IMR-90 (cell line): Measurements from ENCODE around the gene CHN1. TPM values are rescaled to one million over a fixed set of nuclear protein-coding genes. Genes with fewer than 3 reads are reported as not detected.

Source experiments
- ATAC-seq: fragments of 200-7000 bp; cut with Tn5 transposase; 2 replicates; pipeline ENCODE4 v1.9.1; 2020; ENCODE audit warnings: low read depth, mild to moderate bottlenecking, moderate library complexity
- BruUV-seq: library from RNA; stranded (reverse); fragments of 400-500 nt; replicated peaks from 2 replicates; lab custom pipeline; 2021; lab: Mats Ljungman, UMichigan
- CTCF ChIA-PET: fragments of 300-600 bp; formaldehyde crosslinking; extraction: SDS; loops from one replicate; lab custom pipeline; 2021; ENCODE audit warnings: antibody characterized with exemption; lab: Yijun Ruan, JAX
- POLR2A ChIA-PET: fragments of 300-600 bp; sonication (Branson Sonifier 250); formaldehyde crosslinking; loops from one replicate; lab custom pipeline; 2022; ENCODE audit warnings: antibody characterized with exemption; ENCODE audit not compliant: unreplicated experiment; lab: Charles Lee
- DNase-seq: peaks from one replicate; pipeline ENCODE4 v3.0.0; 2013
- H2AFZ ChIP-seq: replicated peaks from 2 replicates; pipeline ENCODE3; 2013; ENCODE audit warnings: low read length, mild to moderate bottlenecking; ENCODE audit not compliant: poor library complexity
- H2AK5ac ChIP-seq: 2 replicates; pipeline ENCODE4 v1.6.1; 2013; ENCODE audit warnings: low read depth, low read length, inconsistent platforms
- H2AK9ac ChIP-seq: replicated peaks from 2 replicates; pipeline ENCODE3; 2013; ENCODE audit warnings: mild to moderate bottlenecking, low read depth, low read length, moderate library complexity; ENCODE audit not compliant: poor library complexity
- H2BK120ac ChIP-seq: 2 replicates; pipeline ENCODE4 v1.6.1; 2013; ENCODE audit warnings: low read depth, low read length, inconsistent platforms
- H2BK15ac ChIP-seq: 3 replicates; pipeline ENCODE4 v1.6.1; 2013; ENCODE audit warnings: low read depth, low read length, inconsistent platforms
- H2BK20ac ChIP-seq: 2 replicates; pipeline ENCODE4 v1.6.1; 2013; ENCODE audit warnings: low read depth, mild to moderate bottlenecking, inconsistent platforms, low read length, moderate library complexity
- H2BK5ac ChIP-seq: 2 replicates; pipeline ENCODE4 v1.6.1; 2013; ENCODE audit warnings: mild to moderate bottlenecking, low read depth, low read length, inconsistent platforms; ENCODE audit not compliant: poor library complexity, severe bottlenecking
- H3K14ac ChIP-seq: replicated peaks from 2 replicates; pipeline ENCODE4 v1.6.1; 2013; ENCODE audit warnings: low read depth, low read length, inconsistent platforms
- H3K18ac ChIP-seq: 2 replicates; pipeline ENCODE4 v1.6.1; 2013; ENCODE audit warnings: low read depth, low read length, control low read depth
- H3K23ac ChIP-seq: 2 replicates; pipeline ENCODE4 v1.6.1; 2013; ENCODE audit warnings: low read depth, low read length, inconsistent platforms
- H3K27ac ChIP-seq: 2 replicates; pipeline ENCODE4 v1.5.1; 2013; ENCODE audit warnings: mild to moderate bottlenecking, control low read depth, low read length; ENCODE audit not compliant: insufficient read depth
- H3K27me3 ChIP-seq: 2 replicates; pipeline ENCODE4 v1.6.1; 2013; ENCODE audit warnings: low read length; ENCODE audit not compliant: control insufficient read depth, insufficient read depth
- H3K36me3 ChIP-seq: 2 replicates; pipeline ENCODE4 v1.6.1; 2013; ENCODE audit warnings: low read length, mixed read lengths; ENCODE audit not compliant: control insufficient read depth, insufficient read depth
- H3K4ac ChIP-seq: 2 replicates; pipeline ENCODE4 v1.6.1; 2013; ENCODE audit warnings: low read depth, low read length, inconsistent platforms
- H3K4me1 ChIP-seq: 2 replicates; pipeline ENCODE4 v1.6.1; 2013; ENCODE audit warnings: low read length, mixed read lengths; ENCODE audit not compliant: control insufficient read depth, insufficient read depth
- H3K4me2 ChIP-seq: 2 replicates; pipeline ENCODE4 v1.6.1; 2013; ENCODE audit warnings: low read depth, mild to moderate bottlenecking, control low read depth, low read length, moderate library complexity
- H3K4me3 ChIP-seq: 2 replicates; pipeline ENCODE4 v1.5.1; 2013; ENCODE audit warnings: low read depth, mild to moderate bottlenecking, control low read depth, low read length, moderate library complexity; ENCODE audit not compliant: insufficient read depth
- H3K56ac ChIP-seq: 2 replicates; pipeline ENCODE4 v1.6.1; 2013; ENCODE audit warnings: low read length, inconsistent platforms; ENCODE audit not compliant: insufficient read depth; ENCODE audit errors: extremely low read depth
- H3K79me1 ChIP-seq, 2 experiments: 2 replicates each; pipeline ENCODE4 v1.6.1; 2013; ENCODE audit warnings: low read length in 2 of 2, inconsistent platforms in 1 of 2, low read depth in 1 of 2
- H3K9ac ChIP-seq: 2 replicates; pipeline ENCODE4 v1.6.1; 2013; ENCODE audit warnings: low read depth, low read length, control low read depth
- H3K9me1 ChIP-seq: 2 replicates; pipeline ENCODE4 v1.6.1; 2013; ENCODE audit warnings: low read length, inconsistent platforms; ENCODE audit not compliant: insufficient read depth
- H3K9me3 ChIP-seq: 2 replicates; pipeline ENCODE4 v1.6.1; 2013; ENCODE audit warnings: low read length; ENCODE audit not compliant: control insufficient read depth, insufficient read depth
- H4K20me1 ChIP-seq: 2 replicates; pipeline ENCODE4 v1.6.1; 2013; ENCODE audit warnings: low read length, inconsistent platforms; ENCODE audit not compliant: insufficient read depth
- H4K5ac ChIP-seq: 2 replicates; pipeline ENCODE4 v1.6.1; 2013; ENCODE audit warnings: mild to moderate bottlenecking, low read depth, low read length, control low read depth
- H4K8ac ChIP-seq, 2 experiments: 2 replicates each; pipeline ENCODE4 v1.6.1; 2013; ENCODE audit warnings: low read depth in 2 of 2, low read length in 2 of 2, control low read depth in 1 of 2, inconsistent platforms in 1 of 2
- H4K91ac ChIP-seq: 2 replicates; pipeline ENCODE4 v1.6.1; 2013; ENCODE audit warnings: low read depth, low read length, inconsistent platforms; ENCODE audit not compliant: insufficient read depth
- MAFK ChIP-seq: IDR thresholded peaks from 2 replicates; pipeline ENCODE4 v1.6.1; 2012; ENCODE audit warnings: low read depth, low read length, improper control_type of control experiment
- MAZ ChIP-seq: IDR thresholded peaks from 2 replicates; pipeline ENCODE4 v1.6.1; 2012; ENCODE audit warnings: low read depth, mild to moderate bottlenecking, low read length, improper control_type of control experiment, moderate library complexity, borderline replicate concordance
- RFX5 ChIP-seq: IDR thresholded peaks from 2 replicates; pipeline ENCODE4 v1.8.0; 2012; ENCODE audit warnings: low read depth, mild to moderate bottlenecking, low read length, moderate library complexity
- WGBS, 2 experiments: methylation state at CpG; one replicate each; pipeline versions ENCODE4 v1.1.5 to v1.1.7; 2013; ENCODE audit warnings: missing lambda C conversion rate in 2 of 2; ENCODE audit not compliant: insufficient read length in 1 of 2; ENCODE audit errors: extremely low coverage in 2 of 2; 5-methylcytosine and 5-hydroxymethylcytosine counted together
- dilution Hi-C: fragments of 300-500 bp; cut with HindIII; formaldehyde crosslinking; loops from one replicate; pipeline ENCODE4 v1.14.3; 2018; ENCODE audit warnings: low sequenced_read_pairs; ENCODE audit not compliant: unreplicated experiment
- in situ Hi-C: fragments of 300-500 bp; cut with MboI; formaldehyde crosslinking; loops from 3 replicates; pipeline ENCODE4 v1.14.3; 2019; ENCODE audit warnings: low sequenced_read_pairs, inconsistent platforms, mixed read lengths
- intact Hi-C: fragments of 100-400 bp; cut with micrococcal nuclease; formaldehyde crosslinking; loops from 2 replicates; pipeline ENCODE4 v1.10.0; 2022
- polyA plus RNA-seq, 3 experiments: library from polyadenylated mRNA; depleted of rRNA; stranded (reverse); fragments of >200 nt; gene quantifications; 2 replicates each; pipeline ENCODE4 v1.2.3, GENCODE V29; 2012; ENCODE audit warnings: low replicate concordance in 1 of 3
- total RNA-seq: library from RNA; depleted of rRNA; stranded (reverse); fragments of >200 nt; gene quantifications from 2 replicates; pipeline ENCODE4 v1.2.3, GENCODE V29; 2012
- TF ChIP-seq, protein P1 (sequence below): fragments of 150-350 bp; IDR thresholded peaks from 2 replicates; pipeline ENCODE4 v1.6.1; 2016; ENCODE audit warnings: low read depth, mild to moderate bottlenecking, low read length, moderate library complexity, borderline replicate concordance

CHN1 gene
- total and polyA plus RNA-seq, 2 of the 4 experiments (the other 2 are of a cell fraction) = 58.4 to 66.9 TPM

DNA sequence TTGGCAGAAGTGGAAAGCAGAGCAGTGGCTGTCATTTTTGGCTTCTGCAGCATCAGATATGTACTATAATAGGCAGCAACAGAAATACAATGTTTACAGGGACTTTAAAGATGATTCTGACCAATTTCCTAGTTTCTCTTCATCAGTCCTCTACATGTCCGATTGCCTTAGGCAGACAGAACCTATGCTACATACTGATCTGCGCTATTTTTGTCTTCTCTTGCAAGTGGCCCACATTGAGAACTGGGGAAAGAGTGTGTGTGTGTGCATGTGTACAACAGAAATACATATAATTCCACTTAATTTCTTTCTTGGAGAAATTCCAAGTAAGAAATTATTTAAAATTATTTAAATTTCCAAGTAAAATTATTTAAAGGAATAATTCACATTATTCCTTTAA, 163.8 kb downstream of the CHN1 start:
- Histone ChIP-seq H3K36me3 (no peaks in the 10 kb centered on the region), H4K8ac (peak overlapping the region; percentile 75 to 81), H3K56ac (peak overlapping the region; percentile 35; the same call in 1 of the 2 replicates), H2AFZ (peak overlapping the region; percentile 34), H3K4me1 (peaks cover 19% of the 10 kb centered on the region), H3K18ac (peak overlapping the region; percentile 75), H3K4me3 (no peak overlapping the region), H4K20me1 (no peaks in the 10 kb centered on the region), H3K4ac (peak overlapping the region; percentile 92), H2BK120ac (peak overlapping the region; percentile 82), H2BK5ac (peak overlapping the region; percentile 92), H3K9me1 (peaks cover 11% of the 10 kb centered on the region), H3K14ac (peak overlapping the region; percentile 96), H3K9ac (peak overlapping the region; percentile 48; the same call in 1 of the 2 replicates), H2BK20ac (peak overlapping the region; percentile 63), H2BK15ac (peak overlapping the region; percentile 91; the same call in 2 of the 3 replicates), H4K91ac (peak overlapping the region; percentile 84), H3K9me3 (no peaks in the 10 kb centered on the region), H2AK9ac (peak overlapping the region; percentile 70), H2AK5ac (peak overlapping the region; percentile 97), H3K4me2 (peak overlapping the region; percentile 73), H3K79me1 (peaks cover 12 to 44% of the 10 kb centered on the region in 2 experiments), H3K27ac (peak overlapping the region; percentile 94), H4K5ac (peak overlapping the region; percentile 62), H3K27me3 (no peaks in the 10 kb centered on the region), H3K23ac (peak overlapping the region; percentile 57)
- TF ChIP-seq MAZ (no peak), RFX5 (no peak), MAFK (no peak)
- TF ChIP-seq, protein P1, sequence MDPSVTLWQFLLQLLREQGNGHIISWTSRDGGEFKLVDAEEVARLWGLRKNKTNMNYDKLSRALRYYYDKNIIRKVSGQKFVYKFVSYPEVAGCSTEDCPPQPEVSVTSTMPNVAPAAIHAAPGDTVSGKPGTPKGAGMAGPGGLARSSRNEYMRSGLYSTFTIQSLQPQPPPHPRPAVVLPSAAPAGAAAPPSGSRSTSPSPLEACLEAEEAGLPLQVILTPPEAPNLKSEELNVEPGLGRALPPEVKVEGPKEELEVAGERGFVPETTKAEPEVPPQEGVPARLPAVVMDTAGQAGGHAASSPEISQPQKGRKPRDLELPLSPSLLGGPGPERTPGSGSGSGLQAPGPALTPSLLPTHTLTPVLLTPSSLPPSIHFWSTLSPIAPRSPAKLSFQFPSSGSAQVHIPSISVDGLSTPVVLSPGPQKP = no peak
- BruUV-seq = no TSS peak
- WGBS, 2 experiments = no CpG with 5 or more reads among the region's 2 CpGs
- intact Hi-C loops = no loop called here
- dilution Hi-C loops = no loop called here
- DNase-seq (no peak), ATAC-seq (no peak)
- CTCF ChIA-PET = interaction anchor here (1.0 kb wide), 1 partner anchor 49 kb away, joined by 3 read pairs; no protein-coding TSS in a partner anchor
- POLR2A ChIA-PET = interaction anchor here (1.0 kb wide), 1 partner anchor 69 kb away, joined by 3 read pairs; no protein-coding TSS in a partner anchor
- in situ Hi-C loops = loop anchor here (5.0 kb wide), 1 partner anchor 64 kb away; no protein-coding TSS in a partner anchor
